HL-60 (cell line): ENCODE measurements around the gene BAAT.
"Not testable (repeated sequence)": the region's sequence is repeated elsewhere in the genome, so short reads cannot be mapped to it uniquely, and the experiment has no call there.

Source experiments
- DNase-seq, 2 experiments: peaks; one replicate each; pipeline ENCODE4 v3.0.0-alpha.2; 2010 to 2020; ENCODE audit warnings: low read depth in 1 of 2, low spot score in 1 of 2
- H3K27ac ChIP-seq: fragments of 250-450 bp; sonication (Bioruptor Pico); replicated peaks from 2 replicates; pipeline ENCODE4 v1.5.1; 2020; ENCODE audit warnings: mild to moderate bottlenecking, moderate library complexity
- H3K27me3 ChIP-seq: fragments of 250-450 bp; sonication (Bioruptor Pico); 2 replicates; pipeline ENCODE4 v1.5.1; 2021; ENCODE audit warnings: mild to moderate bottlenecking, moderate library complexity; ENCODE audit not compliant: insufficient read depth, poor library complexity, severe bottlenecking
- H3K4me3 ChIP-seq: replicated peaks from 2 replicates; pipeline ENCODE4 v1.5.1; 2011; ENCODE audit warnings: mild to moderate bottlenecking, control low read depth, low read length; ENCODE audit not compliant: insufficient read depth
- CTCF ChIP-seq: IDR thresholded peaks from one replicate; pipeline ENCODE4 v1.5.1; 2011; ENCODE audit warnings: low read length, control low read depth, inconsistent platforms; ENCODE audit not compliant: insufficient read depth
- GABPA ChIP-seq: IDR thresholded peaks from 2 replicates; pipeline ENCODE4 v1.6.1; 2012; ENCODE audit warnings: low read depth
- POLR2AphosphoS5 ChIP-seq: IDR thresholded peaks from 2 replicates; pipeline ENCODE4 v1.6.1; 2012; ENCODE audit warnings: low read depth
- REST ChIP-seq: IDR thresholded peaks from 2 replicates; pipeline ENCODE4 v1.6.1; 2012; ENCODE audit warnings: low read depth; ENCODE audit not compliant: insufficient replicate concordance
- SPI1 ChIP-seq: IDR thresholded peaks from 2 replicates; pipeline ENCODE4 v1.6.1; 2012; ENCODE audit warnings: low read depth, mild to moderate bottlenecking, borderline replicate concordance

BAAT gene

DNA sequence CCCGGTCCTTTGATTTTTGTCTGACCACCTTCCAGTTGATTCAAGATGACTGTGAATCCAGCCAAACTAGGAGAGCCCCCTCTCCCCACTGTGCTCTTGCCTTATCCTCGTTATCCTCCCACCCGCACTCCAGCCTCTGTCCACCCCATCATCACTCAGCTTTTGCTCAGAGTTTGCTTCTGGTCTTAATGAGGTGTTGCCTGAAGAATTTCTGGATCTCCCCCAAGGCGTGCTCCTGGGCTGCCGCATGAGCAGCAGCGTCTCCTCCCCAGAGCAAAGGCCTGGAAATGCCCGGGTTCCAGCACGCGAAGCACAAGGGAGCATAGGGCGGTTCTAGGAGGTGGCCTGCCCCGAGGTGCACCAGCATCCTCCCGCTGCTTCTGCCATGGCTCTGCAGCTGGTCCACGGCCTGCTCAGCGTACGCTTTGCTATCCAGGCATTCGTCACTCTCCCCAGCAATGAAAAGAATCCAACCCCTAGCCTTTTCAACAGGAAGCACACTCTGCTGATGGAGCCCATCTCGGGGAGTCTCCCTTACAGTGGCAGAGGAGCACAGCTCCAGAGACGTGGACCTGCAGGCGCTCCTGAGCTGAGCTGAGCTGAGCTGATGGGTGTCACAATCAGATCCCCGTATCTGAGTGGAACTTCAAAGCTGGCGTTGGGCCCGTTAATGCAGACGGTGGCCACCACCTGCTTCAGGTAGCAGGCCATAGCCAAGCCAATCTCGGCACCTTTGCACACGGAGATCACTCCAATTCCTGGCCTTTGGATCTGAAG lies 50.7 kb downstream of the BAAT start:
- TF ChIP-seq GABPA (no peak), REST (no peak), SPI1 (no peak), POLR2AphosphoS5 (no peak)
- DNase-seq, result no peak
- H3K27ac ChIP-seq, result no peak overlapping the region
- no peaks in the 10 kb centered on the region for H3K27me3 ChIP-seq
- H3K4me3 ChIP-seq, result no peak overlapping the region

DNA sequence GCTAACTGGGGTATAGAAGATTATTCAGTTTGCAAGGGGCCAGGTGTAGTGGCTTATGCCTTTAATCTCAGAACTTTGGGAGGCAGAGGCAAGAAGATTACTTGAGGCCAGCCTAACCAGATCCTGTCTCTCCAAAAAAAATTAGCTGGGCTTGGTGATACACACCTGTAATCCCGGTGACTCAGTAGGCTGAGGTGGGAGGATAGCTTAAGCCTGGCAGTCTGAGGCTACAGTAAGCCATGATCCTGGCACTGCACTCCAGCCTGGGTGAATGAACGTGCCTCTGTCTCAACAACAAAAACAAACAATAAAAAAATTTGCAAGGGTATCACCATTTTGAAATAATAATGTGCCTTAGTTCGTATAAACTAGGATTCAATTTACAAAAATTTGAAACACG lies 51.3 kb downstream of the BAAT start:
- no peaks in the 10 kb centered on the region for H3K27me3 ChIP-seq
- H3K27ac ChIP-seq, result no peak overlapping the region
- DNase-seq, result no peak
- TF ChIP-seq CTCF (no peak), GABPA (no peak), POLR2AphosphoS5 (no peak), SPI1 (no peak), REST (no peak)
- no peak overlapping the region for H3K4me3 ChIP-seq

GRCh38 chr9:101332362-101332761 lies 52.4 kb downstream of the BAAT start:
- Histone ChIP-seq H3K27ac (no peak overlapping the region), H3K27me3 (no peaks in the 10 kb centered on the region), H3K4me3 (no peak overlapping the region)
- TF ChIP-seq REST, result no peak
- no peak for TF ChIP-seq CTCF
- TF ChIP-seq POLR2AphosphoS5, result no peak
- no peak for TF ChIP-seq GABPA
- TF ChIP-seq SPI1, result no peak
- no peak for DNase-seq

GRCh38 chr9:101327422-101327909 lies 57.3 kb downstream of the BAAT start:
- H3K4me3 ChIP-seq, H3K27me3 ChIP-seq, H3K27ac ChIP-seq, DNase-seq: not testable (repeated sequence)
